Measurements from ENCODE around the gene RBM17.

DNA sequence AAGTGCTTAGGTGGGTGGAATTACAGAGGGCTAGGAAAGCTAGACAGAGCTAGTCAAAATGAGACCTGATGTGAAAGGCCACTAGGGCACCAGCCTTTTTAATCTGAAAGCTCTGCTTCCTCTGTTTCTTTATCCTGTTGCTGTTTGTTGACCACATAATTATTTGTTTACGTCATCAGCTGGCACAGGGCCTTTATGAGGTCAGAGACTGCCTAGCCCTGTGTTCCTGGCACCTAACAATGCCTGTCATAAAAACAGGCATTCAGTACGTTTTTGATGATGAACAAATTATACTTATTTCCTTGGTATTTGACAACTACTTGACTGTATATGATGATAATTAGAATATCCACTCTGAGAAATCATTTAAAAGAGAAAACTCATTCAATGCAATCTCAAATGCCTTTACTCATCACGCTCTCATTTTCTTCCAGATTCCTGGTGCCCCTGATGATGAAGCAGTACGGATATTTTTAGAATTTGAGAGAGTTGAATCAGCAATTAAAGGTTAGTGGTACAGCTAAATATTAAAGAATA lies 26.0 kb downstream of the RBM17 start:
- TF ChIP-seq EZH2 (IDR thresholded peaks at IDR 0.05) (no peak), POLR2AphosphoS5 (IDR thresholded peaks at IDR 0.05; ENCODE audit: borderline replicate concordance, low read depth, low read length) (no peak), FOXP2 (optimal IDR thresholded peaks at IDR 0.05; ENCODE audit: control extremely low read depth, extremely low read length, insufficient read depth) (no peak)

Data from SK-N-MC (cell line).